Stimulated activated CD4-positive, alpha-beta T cell treated with anti-CD3 and anti-CD28 coated beads, Interleukin-1b, Interleukin-23, amount 100 ng/mL, for 1 hour (primary cell): Measurements from ENCODE around the gene GVQW3.

Experiments used
- DNase-seq, 2 donors: peaks; one replicate each; pipeline ENCODE4 v3.0.0-alpha.2; 2020; ENCODE audit warnings: low read depth in 2 of 2

GVQW3 gene

DNA sequence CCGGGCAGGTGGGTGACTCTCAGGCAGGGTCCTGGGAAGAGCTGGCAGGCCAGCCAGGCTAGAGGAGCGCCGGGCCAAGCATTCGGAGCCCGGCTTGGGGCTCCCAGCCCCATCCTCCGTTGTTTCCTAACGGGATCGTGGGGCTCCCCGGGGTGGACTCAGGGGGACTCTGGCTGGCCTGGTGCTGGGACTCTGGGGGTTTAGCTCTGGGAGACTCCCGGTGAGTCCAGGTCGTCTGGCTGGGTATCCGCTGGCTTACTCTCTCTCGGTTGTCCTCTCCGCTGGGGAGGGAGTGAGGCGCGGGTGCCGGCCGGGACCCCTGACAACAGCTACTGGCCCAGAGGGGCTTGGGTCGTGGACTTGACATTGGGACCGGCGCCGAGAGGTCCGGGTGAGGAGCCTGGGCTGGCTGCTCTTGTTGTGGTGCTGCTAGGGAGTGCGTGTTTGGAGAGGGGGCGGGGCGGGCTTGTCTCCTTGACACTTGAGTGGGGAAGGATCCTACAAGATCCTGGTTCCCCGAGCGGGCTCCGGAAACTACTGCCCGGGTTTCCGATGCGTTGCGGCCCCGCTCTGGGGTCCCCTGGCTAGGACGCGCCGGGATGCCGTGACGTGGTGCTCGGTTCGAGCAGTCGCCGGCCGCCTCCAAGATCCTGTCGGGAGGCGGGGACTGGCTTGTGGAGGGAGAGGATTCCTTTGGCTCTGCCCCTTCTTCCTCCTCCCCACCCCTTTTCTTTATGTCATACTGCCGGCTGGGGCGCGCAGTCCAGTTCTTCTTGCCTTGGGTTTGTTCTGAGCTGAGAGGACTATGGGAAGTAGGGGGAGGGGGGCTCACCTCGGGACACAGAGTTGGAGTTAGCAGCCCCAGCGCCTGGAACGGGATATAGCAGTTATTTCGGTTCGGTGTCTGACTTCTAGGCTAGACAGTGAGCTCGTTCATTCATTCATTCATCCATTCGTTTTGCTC is 64.3 kb downstream of the GVQW3 start:
- DNase-seq = peak; percentile 0 to 15

DNA sequence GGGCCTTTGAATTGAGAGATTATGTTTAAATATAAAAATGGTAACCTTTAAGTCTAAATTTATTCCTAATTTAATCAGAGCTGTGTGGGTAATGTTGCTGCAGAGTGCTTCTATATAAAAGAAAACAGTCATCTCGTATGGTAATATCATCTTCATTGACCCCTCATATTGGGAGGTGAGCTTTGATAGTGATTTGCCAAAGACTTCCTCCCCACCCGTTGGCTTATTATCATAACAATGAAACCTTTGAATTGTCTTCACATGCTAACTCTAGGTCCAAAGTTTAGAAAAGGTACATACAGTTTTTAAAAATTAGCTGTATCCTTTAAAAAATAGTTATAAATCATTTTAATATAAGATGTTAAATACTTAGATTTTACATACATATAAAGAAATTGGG is 67.4 kb downstream of the GVQW3 start:
- no peak for DNase-seq

DNA sequence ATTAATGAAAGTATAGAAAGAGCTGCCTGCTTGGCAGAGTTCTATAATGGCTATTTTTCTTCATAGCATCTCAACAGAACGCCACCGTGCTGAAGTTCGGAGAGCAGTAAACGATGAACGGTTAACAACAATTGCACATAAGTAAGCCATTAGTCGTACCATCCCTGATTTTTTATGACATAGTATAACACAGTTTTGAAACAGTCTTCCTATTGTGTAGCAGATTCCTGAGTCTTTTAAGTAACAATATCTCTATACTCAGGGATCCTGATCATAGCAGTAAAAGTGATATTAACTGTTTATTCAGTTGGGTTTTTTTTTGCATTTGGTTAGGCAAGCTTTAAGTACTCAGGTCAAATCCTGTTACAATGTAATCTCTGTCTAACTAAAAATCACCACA is 72.1 kb downstream of the GVQW3 start:
- no peak for DNase-seq

DNA sequence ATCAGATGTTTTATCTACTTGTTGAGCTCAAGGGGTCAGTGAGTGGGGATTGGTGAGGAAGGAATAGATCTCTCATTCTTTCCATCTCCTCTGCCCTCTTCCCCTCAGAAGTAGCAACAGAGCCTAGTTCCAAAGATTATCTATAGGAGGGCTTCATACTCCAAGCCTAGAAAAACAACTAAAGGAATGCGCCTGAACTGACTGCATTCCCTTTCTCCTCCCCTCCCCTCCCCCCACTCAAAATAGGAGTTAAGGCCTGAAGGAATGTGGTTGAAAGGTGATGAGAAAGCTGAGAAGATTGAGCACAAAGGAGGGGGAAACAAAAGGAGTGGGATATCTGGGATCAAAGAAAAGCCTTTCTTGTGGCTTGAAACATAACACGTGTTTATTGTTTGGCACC is 74.2 kb downstream of the GVQW3 start:
- DNase-seq = no peak

DNA sequence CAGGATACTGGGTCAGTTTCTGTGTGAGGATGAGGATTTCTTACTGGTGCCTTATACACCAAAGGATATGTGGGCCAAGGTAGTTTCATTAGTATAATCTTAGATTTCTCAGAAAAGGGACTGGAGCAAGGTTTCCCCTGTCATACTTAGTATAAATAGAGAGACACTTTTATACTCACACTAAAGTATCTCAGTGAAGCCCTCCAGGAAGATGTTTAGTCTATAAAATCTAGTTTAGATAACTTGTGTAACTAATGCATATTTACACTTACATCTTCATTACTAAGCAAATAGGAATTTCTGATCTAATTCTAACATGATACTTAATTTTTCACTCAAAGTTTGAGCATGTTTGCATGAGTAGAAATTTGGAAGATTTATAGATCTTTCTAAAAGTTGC is 74.8 kb downstream of the GVQW3 start:
- no peak for DNase-seq

DNA sequence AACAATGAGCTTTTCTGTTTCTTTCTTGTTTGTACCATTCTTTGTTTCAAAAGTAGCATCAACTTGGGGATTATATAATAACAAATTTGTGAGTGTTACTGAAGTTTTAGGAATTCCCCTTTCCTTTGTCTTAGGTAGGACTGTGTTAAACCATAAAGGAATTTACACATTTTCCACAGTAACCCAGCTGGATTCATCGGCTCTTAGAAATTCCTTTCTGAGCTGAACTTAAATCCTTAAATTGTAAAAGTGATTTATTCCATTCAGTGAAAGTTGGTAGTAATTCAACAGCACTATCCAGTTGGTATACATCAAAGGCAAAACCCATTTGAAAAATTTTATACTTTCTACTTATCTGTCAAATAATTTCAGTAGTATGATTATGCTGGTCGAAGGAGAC is 75.4 kb downstream of the GVQW3 start:
- no peak for DNase-seq
